Progenitor cell of endocrine pancreas (in vitro differentiated cells): Measurements from ENCODE around the gene PRICKLE4. TPM values are rescaled to one million over a fixed set of nuclear protein-coding genes. Genes with fewer than 3 reads are reported as not detected.

Source experiments
- DNase-seq: peaks from one replicate; pipeline ENCODE4 v3.0.0; 2021; ENCODE audit warnings: low spot score; ENCODE audit not compliant: unreplicated experiment
- H3K27ac Mint-ChIP-seq: 2 replicates; pipeline ENCODE4 v1.8.0; 2021; ENCODE audit warnings: mild to moderate bottlenecking, moderate library complexity, mixed read lengths
- H3K27me3 Mint-ChIP-seq: 2 replicates; pipeline ENCODE4 v1.8.0; 2021; ENCODE audit warnings: mixed read lengths
- H3K36me3 Mint-ChIP-seq: 2 replicates; pipeline ENCODE4 v1.8.0; 2022; ENCODE audit warnings: mixed read lengths; ENCODE audit not compliant: insufficient read depth
- H3K4me1 Mint-ChIP-seq: 2 replicates; pipeline ENCODE4 v1.8.0; 2021; ENCODE audit warnings: low read depth, mixed read lengths
- H3K4me3 Mint-ChIP-seq: 2 replicates; pipeline ENCODE4 v1.8.0; 2021; ENCODE audit warnings: low read depth, mild to moderate bottlenecking, moderate library complexity, mixed read lengths
- H3K9me3 Mint-ChIP-seq: 2 replicates; pipeline ENCODE4 v1.8.0; 2021; ENCODE audit warnings: low read depth, mixed read lengths
- CTCF ChIP-seq: fragments of 200-600 bp; sonication (generic); IDR thresholded peaks from one replicate; pipeline ENCODE4 v1.5.0; 2021; ENCODE audit warnings: antibody characterized with exemption, mild to moderate bottlenecking; ENCODE audit not compliant: unreplicated experiment
- total RNA-seq: library from RNA; stranded (reverse); gene quantifications from 2 replicates; pipeline ENCODE4 v1.2.1, GENCODE V29; 2021

The PRICKLE4 gene
- total RNA-seq, 1 donor from 2014 or later = 4.9 TPM

GRCh38 chr6:41741625-41742490 is 38.7 kb upstream of the PRICKLE4 start:
- Mint-ChIP-seq H3K36me3 (no peaks in the 10 kb centered on the region), H3K4me3 (no peak overlapping the region), H3K27ac (no peak overlapping the region), H3K27me3 (peaks cover 12% of the 10 kb centered on the region), H3K9me3 (no peaks in the 10 kb centered on the region), H3K4me1 (peaks cover 7% of the 10 kb centered on the region)
- TF ChIP-seq CTCF = no peak
- DNase-seq = no peak

GRCh38 chr6:41743406-41744235 is 37.0 kb upstream of the PRICKLE4 start:
- Mint-ChIP-seq H3K27ac (no peak overlapping the region), H3K27me3 (peaks cover 12% of the 10 kb centered on the region), H3K4me3 (no peak overlapping the region), H3K36me3 (no peaks in the 10 kb centered on the region), H3K4me1 (peaks cover 12% of the 10 kb centered on the region), H3K9me3 (no peaks in the 10 kb centered on the region)
- no peak for TF ChIP-seq CTCF
- no peak for DNase-seq

GRCh38 chr6:41744236-41744787 is 36.3 kb upstream of the PRICKLE4 start:
- Mint-ChIP-seq H3K4me3 (no peak overlapping the region), H3K27ac (no peak overlapping the region), H3K36me3 (no peaks in the 10 kb centered on the region), H3K4me1 (peaks cover 10% of the 10 kb centered on the region), H3K27me3 (peaks cover 12% of the 10 kb centered on the region), H3K9me3 (no peaks in the 10 kb centered on the region)
- TF ChIP-seq CTCF = no peak
- no peak for DNase-seq

- Mint-ChIP-seq H3K4me1 (peaks cover 10% of the 10 kb centered on the region), H3K27me3 (peaks cover 18% of the 10 kb centered on the region), H3K27ac (no peak overlapping the region), H3K4me3 (no peak overlapping the region), H3K36me3 (no peaks in the 10 kb centered on the region), H3K9me3 (no peaks in the 10 kb centered on the region)
- TF ChIP-seq CTCF = no peak
- no peak for DNase-seq
Measured at GRCh38 chr6:41746107-41746506, 34.5 kb upstream of the PRICKLE4 start.
